ENCODE data around the gene FHL1. TPM values are rescaled to one million over a fixed set of nuclear protein-coding genes. Genes with fewer than 3 reads are reported as not detected.
"Not testable (repeated sequence)": the region's sequence is repeated elsewhere in the genome, so short reads cannot be mapped to it uniquely, and the experiment has no call there.

The FHL1 gene
- total RNA-seq, 2 donors from 2014 or later, result 1,025 to 1,081 TPM

- intact Hi-C loops (cut with DNase I), result no loop called here
- DNase-seq (no peak), ATAC-seq (no peak)
Measured at GRCh38 chrX:136142592-136142991, 4.7 kb upstream of the FHL1 start.

DNA sequence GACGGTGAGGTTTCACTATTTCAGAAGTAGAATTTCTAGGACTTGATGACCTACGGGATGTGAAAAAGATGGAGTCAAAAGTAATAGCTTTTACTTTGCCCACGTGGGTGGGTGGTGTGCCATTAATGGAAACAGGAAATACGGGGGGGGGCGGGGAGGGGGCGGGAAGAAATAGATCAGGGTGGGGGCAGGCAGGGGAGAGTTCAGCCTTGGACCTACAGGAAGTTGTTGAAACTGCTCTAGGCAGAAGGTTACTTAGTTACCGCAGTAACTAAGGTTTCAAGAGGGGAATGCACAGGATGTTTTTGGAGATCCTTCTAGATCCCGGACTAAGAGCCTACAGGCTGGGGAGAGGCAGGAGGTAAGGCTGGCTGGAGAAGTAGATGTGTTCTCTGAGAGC is 3.6 kb upstream of the FHL1 start:
- no peak for DNase-seq
- intact Hi-C loops (cut with DNase I), result no loop called here
- ATAC-seq, result no peak

- intact Hi-C loops (cut with DNase I), result no loop called here
- DNase-seq (peak; percentile 50), ATAC-seq (peak; percentile 39 to 56)
Measured at GRCh38 chrX:136146614-136147314, 569 bp upstream of the FHL1 start.

DNA sequence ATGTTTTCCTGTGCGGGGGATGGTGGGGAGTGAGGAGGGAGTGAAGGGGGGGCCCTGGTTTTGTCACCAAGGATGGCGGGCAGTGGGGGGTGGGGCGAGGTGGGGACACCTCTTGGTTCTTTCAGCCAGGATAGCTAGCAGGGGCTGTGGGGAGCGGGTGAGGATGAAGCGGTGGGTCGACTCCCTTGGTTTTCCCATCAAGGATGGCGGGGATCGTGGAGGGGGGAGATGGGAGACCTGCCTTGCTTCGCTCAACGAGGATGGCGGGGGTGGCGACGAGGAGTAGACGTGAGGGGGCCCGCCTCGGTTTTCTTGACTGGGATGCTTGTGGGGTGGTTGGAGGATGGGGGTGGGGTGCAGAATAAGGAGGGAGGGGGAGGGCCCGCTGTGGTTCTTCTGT is 643 bp downstream of the FHL1 start:
- ATAC-seq, result peak; percentile 7 to 10
- intact Hi-C loops (cut with DNase I), result no loop called here
- no peak for DNase-seq

DNA sequence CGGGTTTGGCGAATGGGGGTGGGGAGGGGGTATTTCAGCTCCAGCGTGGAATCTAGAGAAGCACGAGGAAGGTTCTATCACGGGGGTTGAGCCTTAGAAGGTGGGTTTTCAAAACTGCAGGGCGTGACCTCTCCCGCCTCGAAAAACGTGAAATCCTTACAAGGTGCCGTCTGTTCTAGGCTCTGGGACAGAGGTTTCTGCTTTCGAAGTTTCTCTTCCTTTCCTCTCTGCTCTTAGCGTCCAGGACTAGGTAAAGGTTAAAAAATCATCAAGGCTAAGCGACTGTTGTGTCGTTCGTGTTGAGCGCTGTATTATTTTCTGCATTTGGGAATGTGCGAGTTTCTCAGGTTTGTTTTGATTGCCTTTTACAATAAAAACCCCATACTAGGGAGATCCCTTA is 1.1 kb downstream of the FHL1 start:
- DNase-seq, result no peak
- intact Hi-C loops (cut with DNase I), result no loop called here
- ATAC-seq, result no peak

- ATAC-seq (no peak), DNase-seq (no peak)
- intact Hi-C loops (cut with DNase I), result no loop called here
Measured at GRCh38 chrX:136154998-136155397, 7.7 kb downstream of the FHL1 start.

DNA sequence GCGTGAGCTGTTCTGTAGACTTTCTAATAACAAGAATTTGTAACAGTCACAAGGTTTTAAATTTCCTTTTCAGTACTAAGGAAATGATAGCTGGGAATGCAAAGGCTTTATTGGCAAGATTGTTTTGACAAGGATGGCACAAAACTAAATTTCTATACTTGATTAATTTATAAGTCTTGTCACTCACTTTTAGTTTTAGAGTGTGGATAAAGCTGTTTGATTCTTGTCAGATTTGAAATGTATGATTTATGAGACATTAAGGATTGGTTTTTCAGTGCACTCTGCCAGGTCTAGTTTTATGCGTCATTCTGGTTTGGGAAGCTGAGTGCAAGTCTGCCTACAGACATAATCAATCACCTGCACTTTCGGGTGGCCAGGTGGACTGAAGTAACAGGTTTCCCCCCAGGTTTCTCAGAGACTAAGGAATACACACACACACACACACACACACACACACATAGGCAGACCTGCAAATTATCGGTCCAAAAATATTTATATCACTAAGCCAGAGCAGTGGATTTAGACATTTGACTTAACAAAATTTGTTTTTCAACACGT is 9.3 kb downstream of the FHL1 start:
- intact Hi-C loops (cut with DNase I), result no loop called here
- ATAC-seq (no peak), DNase-seq (no peak)

GRCh38 chrX:136157187-136157586 is 9.9 kb downstream of the FHL1 start:
- intact Hi-C loops (cut with DNase I), result no loop called here
- ATAC-seq (no peak), DNase-seq (no peak)

DNA sequence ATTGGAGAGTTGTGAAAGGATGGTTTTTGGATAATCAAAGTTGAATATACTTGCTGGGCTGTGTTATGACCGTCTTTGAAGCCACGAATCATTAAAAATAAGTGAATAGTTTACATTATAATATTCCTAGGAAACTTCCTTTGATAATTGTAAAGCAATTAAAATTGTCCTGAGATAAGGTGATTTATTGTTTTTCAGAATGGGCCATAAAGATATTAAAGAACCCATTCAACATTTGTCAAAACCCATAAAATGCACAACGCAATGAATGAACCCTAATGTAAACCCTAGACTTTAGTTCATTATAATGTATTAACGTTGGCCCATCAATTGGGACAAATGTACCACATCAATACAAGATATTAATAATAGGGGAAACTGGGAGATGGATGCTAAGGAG is 11.4 kb downstream of the FHL1 start:
- intact Hi-C loops (cut with DNase I), result no loop called here
- ATAC-seq (no peak), DNase-seq (no peak)

GRCh38 chrX:136159611-136160025 is 12.3 kb downstream of the FHL1 start:
- intact Hi-C loops (cut with DNase I), result loop anchor here in 1 of 2 donors (5.0 kb wide), 1 partner anchor 132 kb away; no protein-coding TSS in a partner anchor
- ATAC-seq (peak in 1 of 2 donors; percentile 76), DNase-seq (no peak)

GRCh38 chrX:136162827-136163570 is 15.7 kb downstream of the FHL1 start:
- DNase-seq (peak; percentile 58), ATAC-seq (peak; percentile 62 to 83)
- intact Hi-C loops (cut with DNase I), result loop anchor here (2.0 to 5.0 kb wide), 2 partner anchors 134 to 136 kb away; no protein-coding TSS in a partner anchor

- no peak for DNase-seq
- intact Hi-C loops (cut with DNase I), result loop anchor here (2.0 to 5.0 kb wide), 2 partner anchors 135 to 136 kb away; no protein-coding TSS in a partner anchor
- peak in 1 of 2 donors; percentile 8 for ATAC-seq
Measured at GRCh38 chrX:136163689-136164088, 16.4 kb downstream of the FHL1 start.

DNA sequence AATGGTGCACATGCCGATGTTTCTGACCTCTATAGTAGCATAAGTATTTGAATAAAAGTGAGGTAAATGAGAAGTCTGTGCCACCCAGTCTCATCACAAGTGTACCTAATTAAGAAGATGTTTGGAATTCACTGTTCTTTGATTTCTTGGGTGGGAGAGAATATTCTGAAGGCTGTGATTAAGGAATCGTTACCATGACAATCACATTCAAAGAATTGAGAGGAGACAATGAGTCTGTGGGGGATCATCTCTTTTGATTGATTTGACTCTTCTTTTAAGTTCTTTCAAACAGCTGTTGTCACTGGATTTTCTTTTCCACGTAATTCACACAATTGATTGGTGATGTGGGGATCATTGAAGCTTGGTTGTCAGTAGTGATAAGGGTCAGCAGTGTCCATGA is 18.1 kb downstream of the FHL1 start:
- DNase-seq, result no peak
- intact Hi-C loops (cut with DNase I), result loop anchor here in 1 of 2 donors (5.0 kb wide), 1 partner anchor 102 kb away; no protein-coding TSS in a partner anchor
- ATAC-seq, result no peak

DNA sequence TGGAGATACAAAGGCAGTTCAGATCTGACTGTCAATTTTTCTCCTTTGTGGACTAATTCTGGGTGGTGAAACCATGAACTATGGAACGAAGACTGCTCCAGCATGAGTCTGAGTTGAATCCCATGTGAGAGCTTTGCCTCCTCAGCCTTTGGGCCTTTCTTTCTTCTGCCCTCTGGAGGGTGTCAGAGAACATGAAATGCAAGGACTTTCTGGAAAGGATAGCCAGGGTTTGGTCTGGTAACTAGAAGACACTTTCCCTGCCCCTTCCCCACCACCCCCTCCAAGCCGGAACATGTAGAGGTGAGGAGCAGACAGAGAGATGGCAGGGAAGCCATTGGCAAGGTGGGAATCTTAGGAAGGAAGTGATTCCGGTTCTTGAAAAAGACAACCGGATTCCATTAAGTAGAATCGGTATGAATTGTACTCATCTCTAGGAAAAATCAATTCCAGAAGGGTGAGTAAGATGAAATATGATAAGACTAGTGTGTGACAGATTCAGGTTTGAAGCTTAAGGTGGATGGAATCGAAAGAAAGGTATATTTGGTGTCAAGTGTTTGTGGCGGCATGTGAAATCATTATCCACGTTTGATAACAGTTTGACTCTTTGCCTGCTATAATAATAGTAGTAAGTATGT is 19.0 kb downstream of the FHL1 start:
- DNase-seq (no peak), ATAC-seq (peak in 1 of 2 donors; percentile 47)
- intact Hi-C loops (cut with DNase I), result loop anchor here in 1 of 2 donors (5.0 kb wide), 1 partner anchor 101 kb away; no protein-coding TSS in a partner anchor

DNA sequence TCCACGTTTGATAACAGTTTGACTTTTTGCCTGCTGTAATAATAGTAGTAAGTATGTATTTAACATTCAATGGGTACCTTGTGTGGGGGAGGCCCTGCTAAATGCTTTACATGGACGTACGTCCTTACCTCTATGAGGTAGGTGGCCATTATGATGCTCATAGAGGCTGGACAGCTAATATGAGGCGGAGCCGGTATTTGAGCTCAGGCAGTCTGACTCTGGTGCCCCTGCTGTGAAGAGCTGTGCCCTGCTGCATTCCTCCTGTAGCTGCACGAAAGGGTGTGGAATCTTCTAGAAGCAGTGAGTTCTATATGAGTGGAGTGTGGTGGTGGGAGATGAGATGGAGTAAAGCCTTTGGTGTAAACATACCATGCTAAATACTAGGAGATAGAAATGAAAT is 20.7 kb downstream of the FHL1 start:
- not testable (repeated sequence) for DNase-seq, ATAC-seq
- intact Hi-C loops (cut with DNase I), result loop anchor here in 1 of 2 donors (5.0 kb wide), 1 partner anchor 99 kb away; no protein-coding TSS in a partner anchor

- ATAC-seq (peak; percentile 70 to 92), DNase-seq (peak; percentile 42)
- intact Hi-C loops (cut with DNase I), result loop anchor here in 1 of 2 donors (5.0 kb wide), 1 partner anchor 98 kb away; no protein-coding TSS in a partner anchor
Measured at GRCh38 chrX:136168929-136169735, 21.8 kb downstream of the FHL1 start.

DNA sequence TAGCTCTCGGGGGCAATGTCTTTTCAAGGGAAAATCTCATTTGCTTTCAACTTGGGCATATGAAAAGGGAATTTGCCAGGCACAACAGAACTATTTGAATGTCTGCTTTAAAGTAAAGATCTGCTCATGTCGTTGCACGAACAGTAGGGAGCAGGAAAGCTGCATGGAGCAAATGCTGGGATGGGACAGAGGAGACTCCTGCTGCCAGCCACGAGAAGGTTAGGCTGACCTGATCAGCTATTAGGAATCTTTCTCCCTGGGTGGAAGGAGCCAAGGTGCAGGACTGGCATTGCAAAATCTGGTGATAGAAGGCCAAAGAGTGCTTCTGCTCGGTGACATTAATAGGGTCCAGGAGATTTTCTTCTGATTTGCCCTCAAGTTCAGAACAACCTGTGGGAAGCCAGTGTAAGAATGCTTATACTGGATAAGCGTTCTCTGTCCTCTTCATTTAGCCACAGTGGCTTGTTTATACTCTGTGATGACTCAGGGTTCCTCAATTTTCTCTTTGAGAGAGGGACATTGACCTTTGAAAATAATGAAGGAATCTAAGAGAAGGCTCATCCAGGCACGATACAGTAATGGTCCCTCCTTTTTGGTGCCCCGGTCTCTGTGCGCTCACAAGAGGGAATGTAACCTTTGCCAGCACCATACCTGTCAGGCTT is 22.9 kb downstream of the FHL1 start:
- intact Hi-C loops (cut with DNase I), result loop anchor here in 1 of 2 donors (1.0 kb wide), 1 partner anchor 39 kb away; no protein-coding TSS in a partner anchor
- no peak for DNase-seq
- peak; percentile 70 to 75 for ATAC-seq

DNA sequence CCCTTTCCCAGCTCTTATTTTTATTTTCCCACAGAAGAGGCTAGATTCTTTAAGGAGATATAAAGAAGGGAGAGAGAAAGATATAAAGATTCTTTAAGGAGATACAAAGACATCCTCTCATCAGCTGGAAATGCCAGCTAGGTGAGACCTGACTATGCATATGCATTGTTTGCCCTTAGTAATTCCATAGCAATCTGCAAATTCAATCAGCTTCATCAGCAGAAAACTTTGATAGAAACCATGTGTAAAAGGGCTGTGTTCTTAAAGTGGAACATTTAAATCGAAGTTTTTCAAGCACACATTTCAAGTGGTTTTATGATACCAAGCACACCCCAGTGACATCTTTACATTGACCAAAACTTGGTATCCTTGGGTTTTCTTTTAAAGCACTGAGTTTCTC is 24.1 kb downstream of the FHL1 start:
- intact Hi-C loops (cut with DNase I), result no loop called here
- no peak for DNase-seq
- ATAC-seq, result no peak
